ENCODE data around the gene PLEKHM2.

The PLEKHM2 gene

GRCh38 chr1:15742339-15742801 is 58.2 kb downstream of the PLEKHM2 start, which contains the start of gene TMEM82:
Gene TMEM82 (plus strand): TSS chr1:15742499. CDS start chr1:15742560, 61 bp downstream.
- H3K27me3 Mint-ChIP-seq (ENCODE audit: low read depth, poor library complexity): peaks cover 8% of the 10 kb centered on the region
- DNase-seq: no peak
- peak within 1 kb of the TSS; percentile 39 for H3K27ac Mint-ChIP-seq
- H3K36me3 Mint-ChIP-seq (ENCODE audit: low read depth): no peaks in the 10 kb centered on the region
- H3K9me3 Mint-ChIP-seq: no peaks in the 10 kb centered on the region
- peaks cover 46% of the 10 kb centered on the region for H3K4me1 Mint-ChIP-seq
- H3K4me3 Mint-ChIP-seq: peak within 1 kb of the TSS; percentile 35
- TF ChIP-seq, protein P1, sequence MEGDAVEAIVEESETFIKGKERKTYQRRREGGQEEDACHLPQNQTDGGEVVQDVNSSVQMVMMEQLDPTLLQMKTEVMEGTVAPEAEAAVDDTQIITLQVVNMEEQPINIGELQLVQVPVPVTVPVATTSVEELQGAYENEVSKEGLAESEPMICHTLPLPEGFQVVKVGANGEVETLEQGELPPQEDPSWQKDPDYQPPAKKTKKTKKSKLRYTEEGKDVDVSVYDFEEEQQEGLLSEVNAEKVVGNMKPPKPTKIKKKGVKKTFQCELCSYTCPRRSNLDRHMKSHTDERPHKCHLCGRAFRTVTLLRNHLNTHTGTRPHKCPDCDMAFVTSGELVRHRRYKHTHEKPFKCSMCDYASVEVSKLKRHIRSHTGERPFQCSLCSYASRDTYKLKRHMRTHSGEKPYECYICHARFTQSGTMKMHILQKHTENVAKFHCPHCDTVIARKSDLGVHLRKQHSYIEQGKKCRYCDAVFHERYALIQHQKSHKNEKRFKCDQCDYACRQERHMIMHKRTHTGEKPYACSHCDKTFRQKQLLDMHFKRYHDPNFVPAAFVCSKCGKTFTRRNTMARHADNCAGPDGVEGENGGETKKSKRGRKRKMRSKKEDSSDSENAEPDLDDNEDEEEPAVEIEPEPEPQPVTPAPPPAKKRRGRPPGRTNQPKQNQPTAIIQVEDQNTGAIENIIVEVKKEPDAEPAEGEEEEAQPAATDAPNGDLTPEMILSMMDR (IDR thresholded peaks at IDR 0.05): no peak

DNA sequence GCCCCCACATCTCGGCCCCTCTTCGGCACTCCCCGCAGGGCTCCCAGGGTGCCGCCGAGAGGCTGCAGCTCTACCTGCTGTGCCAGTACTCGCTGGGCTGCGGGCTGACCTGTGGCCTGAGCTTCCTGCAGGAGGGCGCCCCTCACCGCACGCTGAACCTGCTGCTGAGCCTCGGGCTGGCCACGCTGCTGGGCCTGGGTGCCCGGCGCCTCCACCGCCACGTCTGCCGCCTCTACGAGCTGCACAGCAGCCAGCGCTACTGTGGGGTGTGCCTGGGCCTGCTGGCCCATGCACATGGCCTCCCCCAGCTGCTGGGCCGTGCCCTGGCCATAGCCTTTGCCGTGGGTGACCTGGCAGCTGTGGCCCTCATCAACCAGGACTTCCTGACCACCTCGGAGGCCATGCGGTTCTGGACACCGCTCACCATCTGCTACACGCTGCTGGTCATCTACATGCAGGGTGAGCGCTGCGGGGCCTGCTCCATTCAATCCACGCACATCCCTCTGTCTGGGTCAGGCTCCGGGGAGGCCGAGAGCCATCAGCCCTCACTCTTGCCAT is 60.1 kb downstream of the PLEKHM2 start:
- H3K4me1 Mint-ChIP-seq: peaks cover 43% of the 10 kb centered on the region
- TF ChIP-seq, protein P1 (IDR thresholded peaks at IDR 0.05): no peak
- no peaks in the 10 kb centered on the region for H3K9me3 Mint-ChIP-seq
- no peaks in the 10 kb centered on the region for H3K36me3 Mint-ChIP-seq (ENCODE audit: low read depth)
- H3K27me3 Mint-ChIP-seq (ENCODE audit: low read depth, poor library complexity): peaks cover 5% of the 10 kb centered on the region
- no peak overlapping the region for H3K4me3 Mint-ChIP-seq
- H3K27ac Mint-ChIP-seq: peak overlapping the region; percentile 54
- no peak for DNase-seq

GRCh38 chr1:15747378-15747777 is 63.3 kb downstream of the PLEKHM2 start:
- H3K27ac Mint-ChIP-seq: no peak overlapping the region
- H3K9me3 Mint-ChIP-seq: no peaks in the 10 kb centered on the region
- peaks cover 46% of the 10 kb centered on the region for H3K4me1 Mint-ChIP-seq
- peaks cover 6% of the 10 kb centered on the region for H3K27me3 Mint-ChIP-seq (ENCODE audit: low read depth, poor library complexity)
- H3K4me3 Mint-ChIP-seq: no peak overlapping the region
- no peak for DNase-seq
- no peaks in the 10 kb centered on the region for H3K36me3 Mint-ChIP-seq (ENCODE audit: low read depth)
- TF ChIP-seq, protein P1 (IDR thresholded peaks at IDR 0.05): no peak

GRCh38 chr1:15748264-15748663 is 64.1 kb downstream of the PLEKHM2 start:
- Mint-ChIP-seq H3K27me3 (ENCODE audit: low read depth, poor library complexity) (peaks cover 9% of the 10 kb centered on the region), H3K36me3 (ENCODE audit: low read depth) (no peaks in the 10 kb centered on the region), H3K4me1 (peaks cover 45% of the 10 kb centered on the region), H3K9me3 (no peaks in the 10 kb centered on the region), H3K4me3 (no peak overlapping the region), H3K27ac (no peak overlapping the region)
- TF ChIP-seq, protein P1 (IDR thresholded peaks at IDR 0.05): no peak
- DNase-seq: no peak

GRCh38 chr1:15748690-15749398 is 64.7 kb downstream of the PLEKHM2 start:
- Mint-ChIP-seq H3K9me3 (no peaks in the 10 kb centered on the region), H3K4me3 (no peak overlapping the region), H3K27ac (no peak overlapping the region), H3K27me3 (ENCODE audit: low read depth, poor library complexity) (peaks cover 9% of the 10 kb centered on the region), H3K36me3 (ENCODE audit: low read depth) (no peaks in the 10 kb centered on the region), H3K4me1 (peaks cover 47% of the 10 kb centered on the region)
- no peak for DNase-seq
- TF ChIP-seq, protein P1 (IDR thresholded peaks at IDR 0.05): no peak
